Aortic smooth muscle cell (primary cell): Measurements from ENCODE around the gene NUTM2A. TPM values are rescaled to one million over a fixed set of nuclear protein-coding genes. Genes with fewer than 3 reads are reported as not detected.

ENCODE experiments used
- total RNA-seq: library from RNA; depleted of rRNA; stranded (reverse); fragments of >200 nt; gene quantifications from 2 replicates; pipeline ENCODE4 v1.2.3, GENCODE V29; 2014

NUTM2A gene
- 0.19 and 0.40 TPM in 2 replicates for total RNA-seq

GRCh38 chr10:87225148-87225547 is at the start of gene NUTM2A:
NUTM2A (plus strand) TSS chr10:87225448; CDS start chr10:87225831, 383 bp downstream.

Other genes with a start within 250 kb of the NUTM2A start
- gene FAM25A, start 205.2 kb upstream of the NUTM2A start, total RNA-seq: not detected in 2 replicates
- 369 and 486 TPM in 2 replicates for gene GLUD1, start 130.6 kb upstream of the NUTM2A start, total RNA-seq
- 32.4 and 32.6 TPM in 2 replicates for gene SHLD2, start 130.2 kb upstream of the NUTM2A start, total RNA-seq
- gene NUTM2D, start 132.3 kb downstream of the NUTM2A start, total RNA-seq: 1.6 and 1.7 TPM in 2 replicates